NOMO-1 treated with DMSO at 0.1 percent for 48 hours (cell line): ENCODE results near the gene SDC1.
A peak's percentile ranks its signal among the peaks of the same experiment; 100 is the strongest.

ENCODE experiments used
- DNase-seq: peaks from one replicate; lab custom pipeline; 2025; ENCODE audit not compliant: unreplicated experiment; lab: John Stamatoyannopoulos, UW

SDC1 gene

DNA sequence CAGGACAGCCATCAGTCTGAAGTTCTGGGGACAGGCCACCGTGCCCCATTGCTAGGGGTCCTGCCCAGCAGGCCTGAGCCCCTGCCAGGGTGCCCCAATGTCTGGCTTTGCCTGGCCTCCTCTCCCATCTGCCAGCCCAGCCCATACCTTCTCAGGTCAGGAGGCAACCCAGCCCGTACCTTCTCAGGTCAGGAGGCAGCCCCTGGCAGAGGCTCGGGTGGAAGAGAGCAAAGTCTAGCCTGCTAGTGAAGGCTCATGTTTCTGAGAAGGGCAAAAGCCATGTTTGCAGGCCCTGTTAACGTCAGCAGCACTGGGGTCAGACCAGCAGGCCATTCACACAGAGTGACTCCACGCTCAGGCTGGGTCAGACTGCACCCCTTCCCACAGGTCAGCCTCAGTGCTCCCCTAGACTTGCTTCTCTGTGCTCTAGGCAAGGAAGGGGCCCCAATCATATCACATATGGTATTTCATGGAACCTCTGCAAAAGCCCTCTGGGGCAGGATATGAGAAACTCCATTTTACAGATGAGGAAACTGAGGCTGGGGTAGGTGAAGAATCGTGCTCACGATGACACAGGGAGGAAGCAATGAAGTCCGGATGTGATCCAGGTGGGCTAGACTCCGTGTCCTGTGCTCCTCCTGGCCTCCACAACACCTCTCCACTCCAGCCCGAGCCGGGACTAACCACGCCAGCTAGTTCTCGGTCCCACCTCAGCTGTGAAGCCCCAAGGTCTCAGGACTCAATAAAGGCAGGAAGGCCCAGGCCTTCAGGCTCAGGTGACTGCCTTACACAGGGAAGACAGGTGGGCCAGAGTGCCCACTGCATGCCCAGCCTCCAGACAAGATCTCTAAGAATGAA, 9.5 kb downstream of the SDC1 start:
- DNase-seq: no peak

- no peak for DNase-seq
These were observed 10.3 kb downstream of the SDC1 start for GRCh38 chr2:20214566-20215182.

DNA sequence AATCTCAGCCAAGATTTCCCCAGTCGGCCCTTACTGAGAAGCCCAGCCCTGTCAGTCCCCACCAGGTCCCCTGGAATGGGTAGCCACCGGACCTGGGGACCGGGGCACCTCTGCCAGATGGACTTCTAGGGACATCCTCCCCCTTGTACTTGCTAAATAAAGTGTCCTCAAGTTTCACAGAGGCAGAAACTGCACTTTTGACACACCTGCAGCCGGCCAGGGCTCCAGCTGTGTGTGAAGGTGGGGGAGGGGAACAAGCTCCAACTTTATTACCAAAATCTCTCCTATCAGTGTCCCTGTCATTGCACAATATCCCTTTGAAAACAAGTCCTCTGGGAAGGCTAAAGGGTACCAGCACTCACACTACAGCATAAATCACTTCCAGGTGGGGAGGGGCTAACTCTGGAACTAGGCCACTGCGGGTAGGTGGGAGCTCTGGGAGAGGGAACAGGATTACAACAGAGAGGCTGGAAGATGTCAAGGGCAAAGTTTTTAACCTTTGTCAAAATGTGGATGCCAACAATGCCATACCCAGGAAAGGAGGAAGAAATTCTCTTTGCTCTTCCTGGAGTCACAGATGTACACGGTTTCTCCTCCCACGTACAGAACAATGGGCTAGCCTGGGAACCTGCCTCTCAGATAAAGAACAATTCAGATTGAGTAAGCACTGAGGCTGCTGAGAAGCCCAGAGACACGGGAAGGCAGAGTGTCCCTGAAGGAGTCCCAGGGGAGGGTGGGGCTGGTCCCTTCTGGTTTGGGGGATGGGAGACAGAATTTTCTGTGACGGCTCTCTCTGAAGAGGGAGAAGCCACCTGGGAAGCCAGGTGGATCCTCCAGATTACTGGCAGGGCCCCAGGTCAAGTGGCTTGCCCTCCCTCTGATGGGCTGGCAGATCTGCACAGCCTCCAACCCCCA, 11.0 kb downstream of the SDC1 start:
- DNase-seq: no peak

DNA sequence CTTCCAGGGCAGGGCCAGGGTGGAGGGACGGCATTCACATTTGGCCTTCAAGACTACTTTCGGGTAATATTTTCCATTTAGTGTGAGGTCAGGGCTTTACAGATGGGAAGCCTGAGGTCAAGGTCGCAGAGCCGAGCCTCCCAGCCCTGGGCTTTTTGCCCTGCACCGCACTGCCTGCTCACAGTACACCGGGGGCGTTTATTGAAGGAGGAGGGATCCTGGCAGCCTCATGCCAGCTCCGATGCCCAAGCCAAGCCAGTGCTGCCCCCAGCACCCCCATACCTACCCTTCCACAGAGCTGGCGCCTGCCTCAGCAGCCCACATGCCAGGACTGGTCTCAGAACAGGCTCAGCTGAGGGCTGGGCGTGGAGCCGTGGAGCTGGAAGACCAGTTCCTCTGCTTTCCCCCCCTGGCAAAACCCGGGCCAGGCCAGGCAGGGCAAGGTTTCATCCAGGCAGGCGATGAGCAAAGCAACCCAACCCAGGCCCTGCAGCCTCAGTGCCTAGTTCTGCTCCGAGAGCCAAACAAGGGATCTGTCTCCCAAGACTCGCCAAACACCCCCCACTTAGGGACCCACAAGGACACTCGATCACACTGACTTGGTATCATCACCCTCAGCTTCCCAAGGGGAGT, 11.9 kb downstream of the SDC1 start:
- DNase-seq: no peak

GRCh38 chr2:20212459-20212870, 12.5 kb downstream of the SDC1 start:
- DNase-seq: no peak

GRCh38 chr2:20211860-20212458, 13.0 kb downstream of the SDC1 start:
- no peak for DNase-seq

GRCh38 chr2:20211420-20211819, 13.5 kb downstream of the SDC1 start:
- DNase-seq: no peak

DNA sequence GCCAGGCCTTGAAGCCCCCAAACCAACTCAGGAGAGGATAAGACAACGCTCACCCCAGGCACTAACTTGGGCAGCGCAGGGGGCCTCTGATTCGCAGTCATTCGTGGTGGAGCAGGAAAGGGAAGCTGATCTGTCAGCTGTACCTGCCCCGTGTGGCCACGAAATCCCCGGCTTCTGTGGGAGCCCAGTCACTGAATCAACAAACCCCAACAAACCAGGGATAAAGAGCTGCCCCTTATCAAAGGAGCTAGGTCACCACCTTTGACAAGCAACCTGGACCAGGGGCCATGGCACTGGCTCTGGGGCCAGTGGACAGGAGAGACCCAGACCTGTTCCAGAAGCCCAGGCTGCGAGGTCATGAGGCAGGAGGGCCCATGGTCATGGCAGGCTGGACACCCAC, 14.5 kb downstream of the SDC1 start:
- DNase-seq: no peak

GRCh38 chr2:20209373-20210109, 15.4 kb downstream of the SDC1 start:
- DNase-seq: no peak

GRCh38 chr2:20208476-20208859, 16.5 kb downstream of the SDC1 start:
- no peak for DNase-seq

GRCh38 chr2:20207051-20207450, 17.9 kb downstream of the SDC1 start:
- DNase-seq: peak; percentile 13

DNA sequence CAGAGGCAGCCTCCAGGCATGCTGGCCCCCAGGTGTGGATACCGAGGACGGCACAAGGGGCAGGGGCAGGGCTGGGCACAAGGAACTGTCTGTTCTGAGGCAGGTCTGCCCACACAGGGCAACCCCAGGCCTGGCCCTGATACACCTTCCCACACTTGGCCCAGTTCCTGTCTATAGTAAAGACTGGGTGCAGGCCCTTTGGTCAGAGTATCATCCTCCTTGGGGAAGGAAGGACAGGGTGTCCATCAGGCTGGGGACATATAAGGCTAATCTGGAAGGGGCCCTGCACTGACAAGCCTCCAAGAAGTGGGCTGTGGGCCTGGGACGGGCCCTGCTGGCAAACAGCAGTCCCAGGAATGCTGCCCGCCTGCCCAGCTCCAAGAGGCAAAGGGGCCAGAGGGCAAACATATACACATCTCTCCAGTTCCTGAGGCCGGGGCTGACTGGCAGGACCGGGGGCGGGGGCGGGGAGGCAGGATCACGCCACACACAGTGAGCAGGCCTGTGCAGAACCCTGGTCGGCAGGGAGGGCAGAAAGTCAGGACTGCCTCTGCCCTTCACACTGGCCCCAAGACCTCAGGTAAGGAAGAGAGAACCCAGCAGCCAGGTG, 18.9 kb downstream of the SDC1 start:
- DNase-seq: no peak

DNA sequence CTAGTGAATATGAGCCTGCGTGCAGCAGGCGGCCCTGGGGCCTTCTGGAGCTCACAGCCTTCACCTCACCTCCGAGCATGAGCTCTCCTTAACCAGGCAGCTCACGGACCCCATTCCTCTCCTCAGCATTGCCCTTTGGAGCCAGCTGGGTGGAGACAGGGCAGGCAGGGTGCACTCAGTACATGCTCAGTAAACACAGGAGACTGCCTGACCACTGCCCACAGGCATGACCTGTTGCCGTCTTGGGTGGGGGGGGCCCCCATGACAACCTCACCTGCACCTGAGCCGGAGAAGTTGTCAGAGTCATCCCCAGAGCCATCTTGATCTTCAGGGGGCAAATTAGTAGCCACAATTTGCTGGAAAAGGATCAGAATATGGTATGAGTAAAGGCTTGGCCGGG, 19.9 kb downstream of the SDC1 start:
- no peak for DNase-seq

GRCh38 chr2:20203521-20204225, 21.3 kb downstream of the SDC1 start:
- no peak for DNase-seq

DNA sequence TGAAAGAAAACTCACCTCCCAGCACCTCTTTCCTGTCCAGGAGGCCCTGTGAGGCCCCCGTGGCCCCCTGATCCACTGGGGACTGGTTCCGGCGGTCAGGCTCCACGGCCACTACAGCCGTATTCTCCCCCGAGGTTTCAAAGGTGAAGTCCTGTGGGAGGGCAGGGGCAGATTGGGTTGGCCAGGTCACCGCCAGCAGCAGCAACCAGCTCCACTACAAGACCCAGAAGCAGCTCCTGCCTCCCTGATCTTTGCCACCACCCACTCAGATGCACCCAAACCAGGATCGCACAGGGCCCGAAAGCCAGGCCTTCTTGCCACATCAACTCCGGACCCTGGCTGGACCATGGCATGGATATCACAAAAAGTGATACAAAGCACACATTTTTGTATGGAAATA, 21.9 kb downstream of the SDC1 start:
- DNase-seq: no peak

GRCh38 chr2:20201671-20202070, 23.3 kb downstream of the SDC1 start:
- no peak for DNase-seq

- no peak for DNase-seq
These were observed 24.0 kb downstream of the SDC1 start for GRCh38 chr2:20200697-20201555.

- no peak for DNase-seq
These were observed 25.2 kb downstream of the SDC1 start for GRCh38 chr2:20199633-20200270.
